ENCODE data around the gene LRRC52.

LRRC52 gene, protein sequence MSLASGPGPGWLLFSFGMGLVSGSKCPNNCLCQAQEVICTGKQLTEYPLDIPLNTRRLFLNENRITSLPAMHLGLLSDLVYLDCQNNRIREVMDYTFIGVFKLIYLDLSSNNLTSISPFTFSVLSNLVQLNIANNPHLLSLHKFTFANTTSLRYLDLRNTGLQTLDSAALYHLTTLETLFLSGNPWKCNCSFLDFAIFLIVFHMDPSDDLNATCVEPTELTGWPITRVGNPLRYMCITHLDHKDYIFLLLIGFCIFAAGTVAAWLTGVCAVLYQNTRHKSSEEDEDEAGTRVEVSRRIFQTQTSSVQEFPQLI

DNA sequence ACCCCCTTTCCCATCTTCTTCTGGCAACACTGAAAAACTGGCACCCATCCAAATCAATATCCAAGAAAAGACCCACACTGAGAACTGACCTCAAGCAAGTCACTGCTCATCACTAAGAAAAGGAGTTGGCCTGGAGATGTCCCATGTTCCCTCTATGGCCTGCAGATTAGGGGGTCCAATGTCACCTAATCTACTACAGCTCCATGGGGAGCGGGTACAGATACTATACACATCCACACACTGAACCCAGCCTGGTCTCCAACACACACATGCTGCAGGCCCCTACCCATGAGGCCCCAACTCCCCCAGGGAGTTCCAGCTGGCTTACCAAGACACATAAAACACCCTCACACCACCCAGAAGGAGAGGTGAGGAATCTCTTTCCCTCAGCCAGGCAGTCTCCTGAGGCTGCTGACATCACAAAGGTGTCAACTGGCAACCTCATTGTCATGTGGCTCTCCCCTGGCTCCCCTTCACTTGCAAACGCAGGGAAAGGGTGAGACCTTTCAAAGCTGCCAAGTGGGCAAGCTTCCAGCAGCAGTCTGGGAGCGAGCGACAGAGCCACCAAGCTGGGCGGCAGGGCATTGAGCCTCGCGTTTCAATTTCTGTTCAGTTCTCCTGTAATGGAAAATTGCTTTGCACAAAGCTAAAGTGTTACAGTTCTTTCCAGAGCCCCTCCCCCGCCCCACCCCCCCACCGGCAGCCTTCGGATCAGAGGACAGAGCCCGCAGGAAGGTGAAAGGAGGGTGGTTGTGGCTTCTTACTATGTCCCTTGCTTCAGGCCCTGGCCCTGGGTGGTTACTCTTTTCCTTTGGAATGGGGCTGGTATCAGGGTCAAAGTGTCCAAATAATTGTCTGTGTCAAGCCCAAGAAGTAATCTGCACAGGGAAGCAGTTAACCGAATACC lies at the start of gene LRRC52:
Gene LRRC52, plus strand, starts transcription at position 469 of the 907 bp plus-strand sequence. Its CDS starts 297 bp downstream, at position 766.
- Histone ChIP-seq H3K36me3 (ENCODE audit: control insufficient read depth in 2 of 2, insufficient read depth in 2 of 2, low read length in 2 of 2) (no peaks in the 10 kb centered on the region), H3K9ac (ENCODE audit: low read length in 2 of 2) (no peak within 1 kb of the TSS), H3K9me3 (ENCODE audit: control insufficient read depth in 2 of 2, low read length in 2 of 2) (no peaks in the 10 kb centered on the region), H3K27ac (ENCODE audit: low read length) (no peak within 1 kb of the TSS), H3K4me3 (ENCODE audit: low read length in 2 of 2) (no peak within 1 kb of the TSS), H3K27me3 (ENCODE audit: control insufficient read depth in 1 of 2, insufficient read depth in 2 of 2, low read length in 2 of 2) (peaks cover 0 to 3% of the 10 kb centered on the region in 2 donors), H3K4me1 (ENCODE audit: control insufficient read depth, insufficient read depth, low read length) (peaks cover 4% of the 10 kb centered on the region)

DNA sequence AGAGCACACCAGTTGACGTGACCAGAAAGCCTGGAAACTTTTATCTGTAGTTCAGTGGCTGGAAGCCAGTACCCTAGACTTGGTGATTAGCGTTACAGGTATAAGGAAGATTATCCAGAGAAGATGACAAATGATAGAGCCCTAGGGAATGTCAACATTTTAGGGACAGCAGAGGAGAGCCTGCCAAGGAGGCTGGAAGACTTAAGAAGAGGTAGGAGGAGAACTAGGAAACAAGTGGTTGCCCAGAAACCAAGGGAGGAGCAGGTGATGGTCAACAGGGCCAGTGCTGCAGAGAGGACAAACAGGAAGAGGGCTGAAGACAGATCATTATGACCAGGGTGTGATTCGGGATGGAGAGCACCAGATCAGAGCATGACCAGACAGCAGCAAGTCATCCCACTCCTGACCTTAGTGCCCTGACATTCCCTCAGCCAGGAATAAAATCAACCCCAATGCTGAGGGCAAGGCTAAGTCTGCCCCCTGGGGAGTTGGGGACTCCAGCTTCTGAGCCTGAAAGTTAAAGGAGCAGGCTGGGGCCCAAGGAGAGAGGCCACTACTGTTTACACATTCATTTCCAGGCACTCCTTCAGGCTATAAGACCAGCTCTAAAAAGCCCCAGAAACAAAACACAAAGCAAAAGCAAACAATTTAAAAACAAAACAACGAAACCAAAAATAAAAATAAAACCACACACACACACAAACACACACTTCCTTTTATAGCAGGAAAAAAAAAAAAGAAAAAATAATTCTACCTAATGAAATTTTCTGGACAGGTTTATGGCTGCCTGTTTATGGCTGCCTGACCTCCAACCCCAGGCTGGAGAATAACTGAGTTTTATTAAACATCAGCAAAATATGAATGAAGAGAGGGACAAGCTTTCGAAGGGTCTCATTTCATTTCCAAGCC lies 48.6 kb upstream of the LRRC52 start:
- no peak overlapping the region for H3K27ac ChIP-seq (ENCODE audit: low read length)
- no peak overlapping the region for H3K9ac ChIP-seq (ENCODE audit: low read length in 2 of 2)
- no peaks in the 10 kb centered on the region for H3K27me3 ChIP-seq (ENCODE audit: control insufficient read depth in 1 of 2, insufficient read depth in 2 of 2, low read length in 2 of 2)
- H3K9me3 ChIP-seq (ENCODE audit: control insufficient read depth in 2 of 2, low read length in 2 of 2): no peaks in the 10 kb centered on the region
- no peaks in the 10 kb centered on the region for H3K4me1 ChIP-seq (ENCODE audit: control insufficient read depth, insufficient read depth, low read length)
- no peaks in the 10 kb centered on the region for H3K36me3 ChIP-seq (ENCODE audit: control insufficient read depth in 2 of 2, insufficient read depth in 2 of 2, low read length in 2 of 2)
- no peak overlapping the region for H3K4me3 ChIP-seq (ENCODE audit: low read length in 2 of 2)

DNA sequence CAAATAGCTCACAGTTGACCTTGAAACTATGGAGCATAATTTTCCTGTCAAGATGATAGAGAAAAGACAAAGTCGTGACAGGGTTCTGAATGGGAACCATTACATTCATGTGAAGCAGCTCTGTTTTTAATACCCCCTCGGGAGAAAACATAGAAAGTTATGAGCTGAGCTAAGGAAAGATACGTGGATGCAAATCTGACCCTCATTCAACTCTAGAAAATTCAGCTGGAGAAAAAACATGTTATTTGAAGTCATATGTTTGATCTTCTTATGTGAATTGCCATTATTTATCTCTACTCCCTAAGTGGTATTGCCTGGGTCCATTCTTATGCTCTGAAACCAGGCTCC lies 48.0 kb upstream of the LRRC52 start:
- no peak overlapping the region for H3K4me3 ChIP-seq (ENCODE audit: low read length in 2 of 2)
- no peaks in the 10 kb centered on the region for H3K27me3 ChIP-seq (ENCODE audit: control insufficient read depth in 1 of 2, insufficient read depth in 2 of 2, low read length in 2 of 2)
- no peak overlapping the region for H3K27ac ChIP-seq (ENCODE audit: low read length)
- no peaks in the 10 kb centered on the region for H3K36me3 ChIP-seq (ENCODE audit: control insufficient read depth in 2 of 2, insufficient read depth in 2 of 2, low read length in 2 of 2)
- H3K9me3 ChIP-seq (ENCODE audit: control insufficient read depth in 2 of 2, low read length in 2 of 2): no peaks in the 10 kb centered on the region
- H3K4me1 ChIP-seq (ENCODE audit: control insufficient read depth, insufficient read depth, low read length): no peaks in the 10 kb centered on the region
- H3K9ac ChIP-seq (ENCODE audit: low read length in 2 of 2): no peak overlapping the region

DNA sequence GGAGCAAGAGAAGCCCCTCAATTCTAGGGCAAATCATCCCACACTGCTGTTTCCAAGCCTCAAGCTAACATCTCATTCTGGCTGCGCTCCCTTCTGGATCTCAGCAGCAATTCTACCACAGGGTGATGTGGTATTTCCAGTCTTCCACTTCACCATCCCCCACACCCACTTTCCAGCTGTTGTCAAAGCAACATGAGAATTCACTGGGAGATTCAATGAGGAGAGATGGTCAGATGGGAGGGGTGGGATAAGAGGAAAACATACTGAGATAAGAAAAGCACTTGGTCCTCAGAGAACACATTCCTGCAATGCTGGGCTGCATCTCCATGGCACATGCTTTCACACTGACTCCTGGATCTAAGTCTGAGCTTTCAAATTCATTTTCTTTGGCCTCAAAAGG lies 47.3 kb upstream of the LRRC52 start:
- no peaks in the 10 kb centered on the region for H3K27me3 ChIP-seq (ENCODE audit: control insufficient read depth in 1 of 2, insufficient read depth in 2 of 2, low read length in 2 of 2)
- H3K9ac ChIP-seq (ENCODE audit: low read length in 2 of 2): no peak overlapping the region
- no peaks in the 10 kb centered on the region for H3K36me3 ChIP-seq (ENCODE audit: control insufficient read depth in 2 of 2, insufficient read depth in 2 of 2, low read length in 2 of 2)
- H3K4me1 ChIP-seq (ENCODE audit: control insufficient read depth, insufficient read depth, low read length): no peaks in the 10 kb centered on the region
- H3K9me3 ChIP-seq (ENCODE audit: control insufficient read depth in 2 of 2, low read length in 2 of 2): no peaks in the 10 kb centered on the region
- H3K27ac ChIP-seq (ENCODE audit: low read length): no peak overlapping the region
- H3K4me3 ChIP-seq (ENCODE audit: low read length in 2 of 2): no peak overlapping the region

DNA sequence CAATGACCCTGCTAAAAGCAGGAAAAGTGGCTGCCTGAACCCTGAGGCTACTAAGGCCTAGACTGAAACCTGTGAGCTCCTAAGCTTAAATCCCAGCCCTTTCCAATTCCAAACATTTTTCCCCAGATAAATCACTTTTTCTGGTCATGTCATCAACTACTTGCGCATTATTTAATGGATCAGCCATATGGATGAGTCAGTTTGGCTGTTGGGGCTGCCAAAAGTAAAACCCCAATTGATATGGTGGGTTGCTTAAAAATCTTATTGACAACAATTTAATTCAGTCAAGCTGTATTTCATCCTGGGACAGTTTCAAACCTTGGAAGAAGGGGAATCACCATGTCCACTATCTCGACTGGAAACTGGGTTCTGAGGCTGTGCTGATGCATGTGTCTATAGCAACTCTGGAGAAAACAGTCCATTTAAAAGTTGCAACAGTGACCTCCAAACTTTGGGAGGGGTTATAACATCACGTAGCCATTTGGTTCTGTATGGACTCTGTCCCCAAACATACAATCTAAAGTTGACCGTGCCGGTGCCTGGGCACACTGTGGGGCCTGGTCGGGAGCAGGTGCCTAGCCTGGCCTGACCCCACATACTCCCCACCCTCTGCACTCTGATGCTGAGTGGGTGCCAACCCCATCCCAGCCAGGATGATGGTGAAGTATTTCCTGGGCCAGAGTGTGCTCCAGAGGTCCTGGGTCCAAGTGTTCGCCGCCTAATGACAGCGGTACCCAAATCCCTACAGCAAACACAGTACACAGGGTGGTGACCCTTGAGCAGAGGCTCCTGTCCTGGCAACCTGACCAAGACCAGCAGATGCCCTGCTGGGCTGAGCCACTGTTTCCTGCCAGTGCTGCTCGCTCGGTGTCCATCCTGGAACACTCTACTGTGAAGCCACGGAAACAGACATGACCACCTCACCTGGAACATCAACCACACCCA lies 46.5 kb upstream of the LRRC52 start:
- Histone ChIP-seq H3K4me1 (ENCODE audit: control insufficient read depth, insufficient read depth, low read length) (no peaks in the 10 kb centered on the region), H3K27me3 (ENCODE audit: control insufficient read depth in 1 of 2, insufficient read depth in 2 of 2, low read length in 2 of 2) (no peaks in the 10 kb centered on the region), H3K4me3 (ENCODE audit: low read length in 2 of 2) (no peak overlapping the region), H3K27ac (ENCODE audit: low read length) (no peak overlapping the region), H3K9me3 (ENCODE audit: control insufficient read depth in 2 of 2, low read length in 2 of 2) (no peaks in the 10 kb centered on the region), H3K9ac (ENCODE audit: low read length in 2 of 2) (no peak overlapping the region), H3K36me3 (ENCODE audit: control insufficient read depth in 2 of 2, insufficient read depth in 2 of 2, low read length in 2 of 2) (no peaks in the 10 kb centered on the region)

DNA sequence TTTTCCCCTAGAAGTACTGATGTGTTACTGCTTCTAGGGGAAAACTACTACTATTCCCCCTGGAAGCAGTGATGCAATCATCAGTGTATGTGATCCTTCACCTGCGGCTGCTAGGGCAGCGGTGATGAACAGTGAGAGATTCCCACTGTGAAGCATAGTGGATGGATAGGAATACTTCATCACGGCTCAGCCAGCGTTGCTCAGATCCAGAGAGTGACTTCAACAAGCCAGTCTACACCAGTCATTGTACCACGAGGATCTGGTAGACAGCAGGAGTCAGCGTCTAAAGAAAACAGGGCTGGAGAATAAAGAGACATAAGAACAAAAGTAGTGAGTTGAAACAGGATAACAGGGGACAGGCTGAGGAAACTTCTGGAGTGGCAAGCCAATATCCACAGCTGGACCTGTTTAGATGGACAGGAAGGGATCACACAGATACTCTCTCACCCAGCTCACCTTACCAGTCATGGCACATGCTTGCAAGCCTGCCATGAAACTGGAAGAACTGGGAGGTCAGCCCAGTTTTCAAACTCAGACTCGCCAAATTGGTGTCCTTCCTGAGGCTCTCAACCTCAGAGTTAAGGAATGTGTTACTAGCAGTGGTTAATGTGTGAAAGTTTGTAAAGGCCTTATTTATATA lies 42.4 kb upstream of the LRRC52 start:
- Histone ChIP-seq H3K27ac (ENCODE audit: low read length) (no peak overlapping the region), H3K9ac (ENCODE audit: low read length in 2 of 2) (no peak overlapping the region), H3K4me3 (ENCODE audit: low read length in 2 of 2) (no peak overlapping the region), H3K27me3 (ENCODE audit: control insufficient read depth in 1 of 2, insufficient read depth in 2 of 2, low read length in 2 of 2) (no peaks in the 10 kb centered on the region), H3K4me1 (ENCODE audit: control insufficient read depth, insufficient read depth, low read length) (no peaks in the 10 kb centered on the region), H3K9me3 (ENCODE audit: control insufficient read depth in 2 of 2, low read length in 2 of 2) (no peaks in the 10 kb centered on the region), H3K36me3 (ENCODE audit: control insufficient read depth in 2 of 2, insufficient read depth in 2 of 2, low read length in 2 of 2) (no peaks in the 10 kb centered on the region)

DNA sequence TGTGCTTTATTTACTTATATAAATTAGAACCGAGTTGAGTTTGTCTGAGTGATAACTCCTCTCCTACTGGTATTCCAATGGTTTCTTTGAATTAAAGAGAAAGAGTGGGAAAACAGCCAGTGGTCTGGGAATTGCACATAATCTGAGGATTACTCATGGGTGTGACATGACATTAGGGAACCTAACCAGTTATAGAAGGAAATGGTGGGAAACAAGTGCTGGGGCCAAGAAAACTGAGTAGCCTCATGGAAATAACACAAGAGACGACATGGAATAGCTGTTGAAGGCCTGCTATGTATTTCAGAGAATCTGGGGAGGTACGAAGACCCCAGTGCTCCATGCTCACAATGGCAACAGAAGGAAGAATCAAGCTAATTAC lies 41.8 kb upstream of the LRRC52 start:
- no peaks in the 10 kb centered on the region for H3K4me1 ChIP-seq (ENCODE audit: control insufficient read depth, insufficient read depth, low read length)
- H3K36me3 ChIP-seq (ENCODE audit: control insufficient read depth in 2 of 2, insufficient read depth in 2 of 2, low read length in 2 of 2): no peaks in the 10 kb centered on the region
- no peak overlapping the region for H3K4me3 ChIP-seq (ENCODE audit: low read length in 2 of 2)
- H3K27me3 ChIP-seq (ENCODE audit: control insufficient read depth in 1 of 2, insufficient read depth in 2 of 2, low read length in 2 of 2): no peaks in the 10 kb centered on the region
- no peak overlapping the region for H3K9ac ChIP-seq (ENCODE audit: low read length in 2 of 2)
- H3K9me3 ChIP-seq (ENCODE audit: control insufficient read depth in 2 of 2, low read length in 2 of 2): no peaks in the 10 kb centered on the region
- H3K27ac ChIP-seq (ENCODE audit: low read length): no peak overlapping the region

DNA sequence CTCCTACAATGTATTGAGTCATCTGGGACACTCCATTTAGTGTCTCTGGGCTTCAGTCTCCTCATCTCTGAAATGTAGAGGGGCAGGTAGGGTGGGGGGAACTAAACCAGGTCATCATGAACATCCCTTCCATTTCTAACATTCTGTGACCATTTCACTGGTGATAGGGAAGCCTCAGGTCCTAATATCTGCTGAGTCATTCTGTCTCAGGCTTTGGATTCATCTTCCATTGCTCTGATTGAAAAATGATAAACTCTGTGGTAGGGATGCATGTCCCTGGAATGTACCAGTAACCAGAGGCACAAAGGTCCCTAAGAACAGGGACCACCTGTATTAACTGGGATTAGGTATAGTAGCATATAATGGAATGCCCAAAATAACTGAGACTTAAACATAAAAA lies 36.2 kb upstream of the LRRC52 start:
- H3K9ac ChIP-seq (ENCODE audit: low read length in 2 of 2): no peak overlapping the region
- no peak overlapping the region for H3K4me3 ChIP-seq (ENCODE audit: low read length in 2 of 2)
- no peaks in the 10 kb centered on the region for H3K9me3 ChIP-seq (ENCODE audit: control insufficient read depth in 2 of 2, low read length in 2 of 2)
- no peak overlapping the region for H3K27ac ChIP-seq (ENCODE audit: low read length)
- H3K36me3 ChIP-seq (ENCODE audit: control insufficient read depth in 2 of 2, insufficient read depth in 2 of 2, low read length in 2 of 2): no peaks in the 10 kb centered on the region
- no peaks in the 10 kb centered on the region for H3K27me3 ChIP-seq (ENCODE audit: control insufficient read depth in 1 of 2, insufficient read depth in 2 of 2, low read length in 2 of 2)
- H3K4me1 ChIP-seq (ENCODE audit: control insufficient read depth, insufficient read depth, low read length): no peaks in the 10 kb centered on the region

DNA sequence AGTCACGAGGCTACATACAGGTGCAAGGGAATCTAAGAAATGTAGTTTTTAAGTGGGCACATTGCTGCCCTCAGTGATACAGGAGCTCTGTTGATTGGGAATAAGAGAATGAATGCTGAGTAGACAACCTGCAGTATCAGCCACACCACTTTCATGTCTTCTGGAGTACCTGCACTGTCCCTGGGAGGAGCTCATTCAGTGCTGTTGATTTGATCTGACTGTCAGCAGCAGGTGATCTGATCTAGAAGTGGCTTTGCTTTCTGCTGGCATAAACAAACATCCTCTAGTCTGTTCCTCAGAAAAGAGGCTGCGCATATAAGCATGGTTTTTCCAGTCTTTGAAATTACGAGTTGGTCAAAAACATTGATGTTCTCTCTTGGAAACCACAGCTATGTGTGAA lies 35.5 kb upstream of the LRRC52 start:
- Histone ChIP-seq H3K27ac (ENCODE audit: low read length) (no peak overlapping the region), H3K9ac (ENCODE audit: low read length in 2 of 2) (no peak overlapping the region), H3K4me3 (ENCODE audit: low read length in 2 of 2) (no peak overlapping the region), H3K27me3 (ENCODE audit: control insufficient read depth in 1 of 2, insufficient read depth in 2 of 2, low read length in 2 of 2) (no peaks in the 10 kb centered on the region), H3K4me1 (ENCODE audit: control insufficient read depth, insufficient read depth, low read length) (no peaks in the 10 kb centered on the region), H3K36me3 (ENCODE audit: control insufficient read depth in 2 of 2, insufficient read depth in 2 of 2, low read length in 2 of 2) (no peaks in the 10 kb centered on the region), H3K9me3 (ENCODE audit: control insufficient read depth in 2 of 2, low read length in 2 of 2) (no peaks in the 10 kb centered on the region)
